IPS-20b (cell line): Measurements from ENCODE around the gene TLX2.

Source experiments
- H3K27ac ChIP-seq: one replicate; pipeline ENCODE4 v1.5.1; 2013; ENCODE audit warnings: low read length
- H3K27me3 ChIP-seq: 2 replicates; pipeline ENCODE4 v1.6.1; 2013; ENCODE audit warnings: mild to moderate bottlenecking, low read length, inconsistent platforms; ENCODE audit not compliant: insufficient read depth
- H3K36me3 ChIP-seq: 2 replicates; pipeline ENCODE4 v1.6.1; 2013; ENCODE audit warnings: low read depth, mild to moderate bottlenecking, inconsistent platforms, low read length, moderate library complexity; ENCODE audit not compliant: insufficient read depth
- H3K4me1 ChIP-seq: 2 replicates; pipeline ENCODE4 v1.6.1; 2013; ENCODE audit warnings: mild to moderate bottlenecking, control low read depth, inconsistent platforms, low read length, moderate library complexity; ENCODE audit not compliant: insufficient read depth
- H3K4me3 ChIP-seq: 2 replicates; pipeline ENCODE4 v1.5.1; 2013; ENCODE audit warnings: mild to moderate bottlenecking, low read length, inconsistent platforms
- H3K9ac ChIP-seq: 2 replicates; pipeline ENCODE4 v1.6.1; 2013; ENCODE audit warnings: low read depth, mild to moderate bottlenecking, inconsistent platforms, low read length, moderate library complexity
- H3K9me3 ChIP-seq: 2 replicates; pipeline ENCODE4 v1.6.1; 2013; ENCODE audit warnings: mild to moderate bottlenecking, low read depth, low read length, inconsistent platforms; ENCODE audit not compliant: insufficient read depth

The TLX2 gene

DNA sequence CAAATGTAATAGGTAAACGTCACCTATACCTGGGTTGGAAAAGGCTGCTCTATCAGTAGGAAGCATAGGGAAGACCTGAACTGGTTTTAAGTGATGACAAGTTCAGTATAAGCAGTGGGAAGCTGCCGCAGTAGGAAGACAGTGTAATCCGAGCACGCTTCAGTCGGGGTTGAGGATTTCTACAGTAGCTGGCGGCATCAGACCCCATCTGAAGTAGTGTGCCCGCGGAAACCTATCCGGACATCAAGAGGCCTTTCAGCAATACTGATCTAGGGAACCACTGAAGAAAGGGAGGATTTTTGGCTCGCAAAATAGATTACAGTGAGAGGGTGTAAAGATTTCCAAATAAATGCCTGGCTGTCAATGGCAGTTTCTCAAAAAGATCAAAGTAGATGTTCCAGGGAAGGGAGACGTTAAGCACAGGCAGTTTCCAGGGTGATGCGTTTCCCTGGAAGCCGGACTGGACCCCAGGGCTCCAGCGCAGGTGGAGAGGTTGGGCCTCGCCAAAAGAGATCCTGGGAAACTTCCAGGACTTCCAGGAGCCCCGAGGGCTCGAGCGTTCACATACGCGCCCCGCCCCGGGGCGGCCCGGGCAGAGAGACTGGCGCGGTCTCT is 34.1 kb downstream of the TLX2 start:
- Histone ChIP-seq H3K4me1 (peaks cover 18% of the 10 kb centered on the region), H3K9me3 (no peaks in the 10 kb centered on the region), H3K4me3 (peak overlapping the region; percentile 73), H3K9ac (peak overlapping the region; percentile 83; the same call in 1 of the 2 replicates), H3K27ac (no peak overlapping the region), H3K36me3 (no peaks in the 10 kb centered on the region), H3K27me3 (peaks cover 65% of the 10 kb centered on the region)

DNA sequence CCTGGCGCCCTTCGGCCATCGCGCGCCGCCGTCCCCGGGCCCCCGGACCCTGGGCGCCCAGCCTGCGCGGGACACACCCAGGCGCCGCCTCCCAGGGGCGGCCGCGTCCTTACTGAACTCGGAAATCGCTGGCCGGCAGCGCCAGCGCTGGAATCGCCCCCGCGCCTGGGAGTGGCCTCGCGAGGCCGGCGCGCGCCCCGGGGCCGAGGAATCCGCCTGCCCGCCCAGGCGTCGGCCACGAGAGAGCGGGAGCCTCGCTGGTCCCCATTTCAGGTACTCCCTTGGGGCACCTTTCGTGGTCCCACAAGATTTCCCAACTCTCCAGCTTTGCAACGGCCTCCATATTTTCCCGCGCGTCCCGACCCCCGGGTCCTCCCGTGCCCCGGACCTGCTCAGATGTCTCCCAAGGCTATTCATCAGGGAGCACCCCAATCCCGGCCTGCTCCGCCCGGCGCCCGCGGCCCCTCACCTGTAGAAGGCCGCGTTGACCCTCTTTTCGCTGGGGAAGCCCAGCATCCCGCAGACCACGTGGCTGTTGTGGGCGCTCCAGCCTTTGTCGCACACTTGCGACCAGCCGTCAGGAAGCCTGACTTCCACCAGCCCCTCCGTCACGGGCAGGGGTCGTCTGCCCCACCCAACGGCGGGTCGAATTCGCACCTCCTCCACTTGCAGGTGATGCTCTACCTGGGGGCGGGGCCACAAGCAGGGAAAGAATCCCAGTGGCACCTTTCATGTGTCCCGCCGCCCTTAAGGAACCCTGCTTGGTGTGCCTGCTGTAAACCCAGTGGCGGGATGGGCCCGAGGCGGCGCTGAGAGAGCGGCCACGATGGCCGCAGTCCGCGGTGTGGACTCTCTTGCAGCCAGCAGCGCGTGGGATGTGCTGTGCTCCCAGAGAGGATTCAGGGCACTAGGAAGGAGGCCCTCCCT is 34.9 kb downstream of the TLX2 start:
- peaks cover 69% of the 10 kb centered on the region for H3K27me3 ChIP-seq
- H3K4me1 ChIP-seq: peaks cover 18% of the 10 kb centered on the region
- no peaks in the 10 kb centered on the region for H3K9me3 ChIP-seq
- H3K36me3 ChIP-seq: no peaks in the 10 kb centered on the region
- H3K27ac ChIP-seq: no peak overlapping the region
- H3K9ac ChIP-seq: peak overlapping the region; percentile 83; the same call in 1 of the 2 replicates
- peak overlapping the region; percentile 73 for H3K4me3 ChIP-seq

DNA sequence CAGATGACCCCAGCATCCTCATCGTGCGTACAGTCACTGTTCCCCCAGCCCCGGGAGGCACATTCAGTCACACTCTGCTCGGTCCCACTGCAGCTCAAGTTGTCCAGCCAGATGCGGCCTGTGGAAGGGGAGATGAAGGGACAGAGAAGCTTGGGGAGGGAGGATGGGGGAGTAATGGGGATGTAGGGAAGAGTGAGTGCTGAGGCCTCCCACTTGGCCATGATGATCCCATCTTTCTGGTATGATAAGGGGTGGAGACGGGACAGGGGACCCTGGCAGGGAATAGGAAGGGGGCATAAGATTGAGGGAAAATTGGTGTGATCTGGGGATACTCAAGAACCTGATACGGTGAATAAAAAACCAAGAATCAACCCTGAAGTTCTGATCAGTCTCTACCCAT is 36.0 kb downstream of the TLX2 start:
- H3K27ac ChIP-seq: no peak overlapping the region
- H3K9ac ChIP-seq: no peak overlapping the region

DNA sequence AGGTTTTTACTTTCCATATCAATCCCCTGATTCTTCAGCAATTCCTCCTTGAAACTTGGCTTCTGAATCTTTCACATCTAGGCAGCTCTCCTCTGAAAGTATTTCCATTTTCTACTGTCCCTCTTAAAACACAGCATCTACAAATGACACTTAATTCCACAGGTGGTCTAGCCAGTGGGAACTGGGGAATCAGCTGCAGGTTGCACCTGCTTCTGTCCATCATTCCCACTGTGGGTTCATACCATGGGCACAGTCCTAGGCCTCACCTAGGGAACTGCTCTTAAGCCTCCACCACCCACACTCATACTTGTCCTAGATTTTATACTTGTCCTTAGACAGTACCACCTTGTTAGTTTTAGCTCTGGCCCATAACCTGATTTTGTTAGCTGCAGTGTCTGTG is 37.3 kb downstream of the TLX2 start:
- no peak overlapping the region for H3K4me3 ChIP-seq
- no peaks in the 10 kb centered on the region for H3K9me3 ChIP-seq
- H3K9ac ChIP-seq: no peak overlapping the region
- peaks cover 88% of the 10 kb centered on the region for H3K27me3 ChIP-seq
- H3K27ac ChIP-seq: no peak overlapping the region
- H3K36me3 ChIP-seq: no peaks in the 10 kb centered on the region
- peaks cover 18% of the 10 kb centered on the region for H3K4me1 ChIP-seq

More for the DNA sequence above, 36.0 kb downstream of the TLX2 start:
- Histone ChIP-seq H3K4me1 (peaks cover 18% of the 10 kb centered on the region), H3K9me3 (no peaks in the 10 kb centered on the region), H3K27me3 (peaks cover 75% of the 10 kb centered on the region), H3K4me3 (peak overlapping the region; percentile 73; the same call in 1 of the 2 replicates), H3K36me3 (no peaks in the 10 kb centered on the region)

DNA sequence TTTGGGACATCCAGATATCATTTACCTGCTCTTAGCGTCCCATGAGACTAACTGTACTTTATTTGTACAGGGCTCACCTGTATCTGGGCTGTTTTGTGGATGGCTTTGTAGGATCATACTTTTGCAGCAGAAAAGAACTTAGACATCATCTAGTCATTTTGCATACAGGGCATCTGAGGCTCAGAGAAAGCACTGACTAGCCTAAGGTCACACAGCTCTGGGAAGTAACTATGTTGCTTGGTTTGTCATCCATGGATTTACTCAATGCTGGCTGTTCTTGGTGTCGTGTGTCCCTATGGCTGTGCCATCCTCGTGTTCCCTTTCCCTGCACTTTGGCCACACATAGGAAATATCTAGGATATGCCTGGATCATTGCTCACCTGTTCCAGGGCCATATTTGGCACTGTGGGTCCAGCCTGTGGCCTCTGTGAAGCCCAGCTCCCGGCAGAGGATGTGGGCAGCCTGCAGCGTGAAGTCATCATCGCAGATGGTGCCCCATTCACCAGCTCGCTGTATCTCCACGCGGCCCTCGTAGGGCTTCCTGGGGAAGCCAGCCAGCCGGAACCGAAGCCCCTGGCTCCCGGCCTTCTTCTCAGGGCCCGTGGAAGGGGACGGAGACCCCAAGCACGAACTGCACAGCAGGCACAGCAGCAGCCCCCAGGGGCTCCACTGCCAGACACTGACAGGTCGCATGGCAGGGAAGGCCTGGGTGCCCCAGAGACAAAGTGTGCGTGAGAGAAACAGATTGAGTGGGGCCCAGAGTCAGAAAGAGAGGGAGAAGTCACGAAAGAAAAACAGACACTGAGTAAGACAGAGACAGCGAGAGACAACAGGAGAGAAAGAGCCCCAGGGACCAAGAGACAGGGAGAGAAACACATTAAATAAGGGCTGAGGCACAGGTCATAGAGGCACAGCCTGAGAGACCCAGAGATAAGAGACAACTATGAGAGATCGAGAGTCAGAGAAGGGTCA is 38.0 kb downstream of the TLX2 start:
- peaks cover 91% of the 10 kb centered on the region for H3K27me3 ChIP-seq
- H3K9ac ChIP-seq: no peak overlapping the region
- peaks cover 18% of the 10 kb centered on the region for H3K4me1 ChIP-seq
- H3K9me3 ChIP-seq: no peaks in the 10 kb centered on the region
- no peaks in the 10 kb centered on the region for H3K36me3 ChIP-seq
- H3K4me3 ChIP-seq: peak overlapping the region; percentile 82; the same call in 1 of the 2 replicates
- H3K27ac ChIP-seq: no peak overlapping the region

DNA sequence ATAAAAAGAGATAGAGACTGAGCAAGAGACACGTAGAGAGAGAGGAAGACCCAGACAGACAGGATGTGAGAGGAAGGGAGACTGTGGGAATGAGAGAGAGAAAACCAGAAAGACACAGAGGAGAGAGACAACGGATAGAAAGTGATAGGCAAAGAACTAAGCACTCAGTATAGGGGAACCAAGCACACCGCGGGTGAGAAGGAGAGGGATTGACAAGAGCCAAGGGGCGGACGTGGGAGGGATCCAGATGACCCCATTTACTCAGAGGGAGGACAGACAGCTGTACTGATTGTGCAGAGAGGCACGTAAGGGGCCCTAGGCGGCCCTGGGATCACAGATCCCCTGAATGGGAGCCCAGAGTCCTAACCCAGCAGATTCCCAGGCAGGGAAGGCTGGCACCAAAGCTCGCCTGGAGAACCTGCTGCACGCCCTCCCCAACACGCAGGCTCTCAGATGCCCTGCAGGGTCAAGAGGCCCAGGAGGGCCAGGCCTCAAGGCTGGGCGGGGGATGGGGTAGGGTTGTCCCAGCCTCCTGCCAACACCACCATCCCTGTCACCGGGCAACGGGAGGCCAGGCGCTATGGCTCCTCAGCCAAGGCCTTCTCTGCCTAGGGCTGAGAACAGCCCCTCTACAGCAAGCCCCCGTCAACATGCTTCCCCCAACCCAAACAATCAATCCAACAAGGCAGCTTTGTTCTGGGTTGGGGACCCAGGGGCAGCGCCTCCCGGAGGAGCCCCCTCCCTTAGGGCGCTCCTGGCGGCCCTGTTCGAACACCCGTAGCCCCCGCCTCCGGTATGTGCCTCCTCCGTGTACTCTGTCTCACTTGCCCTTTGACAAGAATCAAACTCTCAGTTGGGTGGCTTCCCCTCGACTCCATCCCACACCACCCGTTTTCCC is 38.9 kb downstream of the TLX2 start:
- Histone ChIP-seq H3K36me3 (no peaks in the 10 kb centered on the region), H3K27me3 (peaks cover 84% of the 10 kb centered on the region), H3K27ac (no peak overlapping the region), H3K4me1 (peaks cover 18% of the 10 kb centered on the region), H3K9ac (peak overlapping the region; percentile 75; the same call in 1 of the 2 replicates), H3K9me3 (no peaks in the 10 kb centered on the region), H3K4me3 (peak overlapping the region; percentile 82)

DNA sequence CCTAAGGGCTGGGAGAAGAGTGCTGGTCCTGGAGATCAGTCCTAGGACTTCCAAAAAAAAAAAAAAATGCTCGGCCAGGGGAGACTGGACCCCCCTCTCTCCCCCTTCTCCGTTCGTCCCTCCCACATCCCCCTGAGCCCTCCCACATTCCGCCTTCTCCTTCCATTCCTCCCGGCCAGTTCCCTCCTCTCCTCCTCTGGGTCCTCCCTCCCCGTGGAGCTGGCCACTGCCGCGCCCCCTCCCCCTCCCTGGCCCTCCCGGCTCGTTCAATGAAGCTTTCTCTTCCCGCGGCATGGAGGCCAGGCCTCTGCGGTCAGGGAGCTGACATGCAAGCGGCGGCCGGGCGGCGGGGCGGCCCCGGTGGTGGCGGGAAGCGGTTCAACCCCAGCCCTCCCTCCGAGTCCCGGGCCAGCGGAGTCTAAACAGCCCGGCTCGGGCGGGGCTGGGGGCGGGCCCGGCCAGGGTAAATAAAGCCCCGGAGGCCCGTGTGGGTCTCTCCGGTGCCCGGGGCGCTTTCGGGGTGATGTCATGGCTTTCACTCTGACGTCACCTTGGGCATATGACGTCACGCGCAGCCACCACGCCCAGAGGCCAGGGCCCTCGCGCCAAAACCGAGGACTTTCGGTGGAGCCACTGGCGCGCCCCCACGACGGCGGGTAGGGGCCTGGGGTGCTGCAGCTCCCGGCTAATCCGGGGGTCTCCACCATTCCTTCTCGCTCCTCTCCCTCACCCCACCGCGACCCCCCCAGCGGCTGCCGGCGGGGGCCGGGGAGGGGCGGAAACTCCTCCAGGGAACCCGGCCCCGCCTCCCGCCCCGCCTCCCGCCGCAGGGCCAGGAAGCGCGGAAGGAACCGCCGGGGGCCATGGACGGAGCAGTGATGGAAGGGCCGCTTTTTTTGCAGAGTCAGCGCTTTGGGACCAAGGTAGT is 39.9 kb downstream of the TLX2 start, which contains the start of the genes DOK1 and LOXL3:
TSS of gene DOK1 (plus strand) at position 829 of the 928 bp plus-strand sequence. CDS start at position 864, 35 bp downstream.
TSS of gene LOXL3 (minus strand) at position 51 of the 928 bp plus-strand sequence. CDS start 1,308 bp downstream, outside the sequence.
- H3K27me3 ChIP-seq: peaks cover 83% of the 10 kb centered on the region
- peak within 1 kb of the TSS; percentile 75; the same call in 1 of the 2 replicates for H3K9ac ChIP-seq
- H3K36me3 ChIP-seq: no peaks in the 10 kb centered on the region
- H3K4me1 ChIP-seq: peaks cover 15% of the 10 kb centered on the region
- no peaks in the 10 kb centered on the region for H3K9me3 ChIP-seq
- no peak within 1 kb of the TSS for H3K27ac ChIP-seq
- H3K4me3 ChIP-seq: peak within 1 kb of the TSS; percentile 82

DNA sequence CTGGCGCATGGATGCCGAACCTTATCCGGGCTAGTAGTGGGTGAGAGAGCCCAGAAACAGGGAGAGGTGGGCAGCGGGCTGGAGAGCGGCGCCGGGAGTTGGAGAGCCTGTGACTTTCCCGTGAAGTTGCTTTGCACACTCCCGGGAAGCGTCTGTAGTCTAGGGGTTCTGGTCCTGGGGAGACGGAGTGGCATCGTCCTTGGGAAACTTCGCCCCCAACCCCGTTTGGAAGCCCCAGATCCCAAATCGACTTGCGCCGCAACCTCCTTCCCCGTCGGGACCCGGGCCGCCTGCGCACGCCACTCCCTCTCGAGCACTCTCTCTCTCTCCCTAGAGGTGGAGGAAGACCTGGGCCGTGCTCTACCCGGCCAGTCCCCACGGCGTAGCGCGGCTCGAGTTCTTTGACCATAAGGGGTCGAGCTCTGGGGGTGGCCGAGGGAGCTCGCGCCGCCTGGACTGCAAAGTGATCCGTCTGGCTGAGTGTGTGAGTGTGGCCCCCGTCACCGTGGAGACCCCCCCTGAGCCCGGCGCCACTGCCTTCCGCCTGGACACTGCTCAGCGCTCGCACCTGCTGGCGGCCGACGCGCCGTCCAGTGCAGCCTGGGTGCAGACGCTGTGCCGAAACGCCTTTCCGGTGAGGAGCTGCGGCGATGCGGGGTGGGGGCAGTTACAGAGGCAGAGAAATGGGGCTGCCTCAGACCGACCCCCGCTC is 40.7 kb downstream of the TLX2 start:
- Histone ChIP-seq H3K4me1 (peaks cover 15% of the 10 kb centered on the region), H3K27me3 (peaks cover 75% of the 10 kb centered on the region), H3K27ac (no peak overlapping the region), H3K36me3 (no peaks in the 10 kb centered on the region), H3K4me3 (peak overlapping the region; percentile 82), H3K9ac (peak overlapping the region; percentile 66; the same call in 1 of the 2 replicates), H3K9me3 (no peaks in the 10 kb centered on the region)

DNA sequence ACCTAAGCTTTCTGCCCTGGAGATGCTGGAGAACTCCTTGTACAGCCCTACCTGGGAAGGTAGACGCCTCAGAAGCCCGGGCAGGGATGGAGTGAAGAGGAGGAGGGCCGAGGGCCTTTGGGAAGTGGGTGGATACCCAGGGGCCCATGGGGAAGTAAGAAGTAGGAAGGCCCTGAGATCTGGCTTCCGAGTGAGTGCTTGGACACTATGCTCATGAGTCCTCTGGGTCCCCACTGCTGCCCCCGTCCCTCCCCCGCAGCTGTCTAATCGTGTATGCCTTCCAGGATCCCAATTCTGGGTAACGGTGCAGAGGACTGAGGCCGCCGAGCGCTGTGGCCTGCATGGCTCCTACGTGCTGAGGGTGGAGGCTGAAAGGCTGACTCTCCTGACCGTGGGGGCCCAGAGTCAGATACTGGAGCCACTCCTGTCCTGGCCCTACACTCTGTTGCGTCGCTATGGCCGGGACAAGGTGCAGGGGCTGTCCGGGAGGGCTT is 41.4 kb downstream of the TLX2 start:
- Histone ChIP-seq H3K27me3 (peaks cover 75% of the 10 kb centered on the region), H3K9me3 (no peaks in the 10 kb centered on the region), H3K27ac (no peak overlapping the region), H3K4me1 (peaks cover 16% of the 10 kb centered on the region), H3K9ac (peak overlapping the region; percentile 66; the same call in 1 of the 2 replicates), H3K4me3 (peak overlapping the region; percentile 82), H3K36me3 (no peaks in the 10 kb centered on the region)
